Subcutaneous abdominal adipose tissue (tissue), 5 donors: ENCODE results near the gene FLRT1.
"Not testable (repeated sequence)": the region's sequence is repeated elsewhere in the genome, so short reads cannot be mapped to it uniquely, and the experiment has no call there.

ENCODE experiments used
- H3K27ac ChIP-seq: one replicate; pipeline ENCODE4 v1.7.0; 2013; ENCODE audit warnings: low read depth, mild to moderate bottlenecking, inconsistent platforms, low read length, moderate library complexity
- H3K27me3 ChIP-seq, 5 donors: one replicate each; pipeline ENCODE4 v1.7.0; 2013; ENCODE audit warnings: low read length in 5 of 5, inconsistent platforms in 1 of 5; ENCODE audit not compliant: control insufficient read depth in 5 of 5, insufficient read depth in 4 of 5
- H3K36me3 ChIP-seq, 5 donors: one replicate each; pipeline ENCODE4 v1.7.0; 2013; ENCODE audit warnings: low read length in 5 of 5; ENCODE audit not compliant: control insufficient read depth in 5 of 5, insufficient read depth in 5 of 5
- H3K4me1 ChIP-seq, 5 donors: one replicate each; pipeline ENCODE4 v1.7.0; 2013; ENCODE audit warnings: low read length in 5 of 5, mild to moderate bottlenecking in 3 of 5, moderate library complexity in 1 of 5; ENCODE audit not compliant: control insufficient read depth in 5 of 5, insufficient read depth in 5 of 5
- H3K4me3 ChIP-seq, 5 donors: one replicate each; pipeline ENCODE4 v1.7.0; 2013; ENCODE audit warnings: low read length in 5 of 5, low read depth in 1 of 5
- H3K9ac ChIP-seq, 5 donors: one replicate each; pipeline ENCODE4 v1.7.0; 2013; ENCODE audit warnings: low read length in 5 of 5, mild to moderate bottlenecking in 4 of 5, moderate library complexity in 3 of 5
- H3K9me3 ChIP-seq, 5 donors: one replicate each; pipeline ENCODE4 v1.7.0; 2013; ENCODE audit warnings: low read length in 5 of 5; ENCODE audit not compliant: control insufficient read depth in 5 of 5
- donor health status: healthy.
- donor health status: healthy.
- donor health status: healthy.
- donor health status: healthy.
- donor health status: healthy.

The FLRT1 gene

DNA sequence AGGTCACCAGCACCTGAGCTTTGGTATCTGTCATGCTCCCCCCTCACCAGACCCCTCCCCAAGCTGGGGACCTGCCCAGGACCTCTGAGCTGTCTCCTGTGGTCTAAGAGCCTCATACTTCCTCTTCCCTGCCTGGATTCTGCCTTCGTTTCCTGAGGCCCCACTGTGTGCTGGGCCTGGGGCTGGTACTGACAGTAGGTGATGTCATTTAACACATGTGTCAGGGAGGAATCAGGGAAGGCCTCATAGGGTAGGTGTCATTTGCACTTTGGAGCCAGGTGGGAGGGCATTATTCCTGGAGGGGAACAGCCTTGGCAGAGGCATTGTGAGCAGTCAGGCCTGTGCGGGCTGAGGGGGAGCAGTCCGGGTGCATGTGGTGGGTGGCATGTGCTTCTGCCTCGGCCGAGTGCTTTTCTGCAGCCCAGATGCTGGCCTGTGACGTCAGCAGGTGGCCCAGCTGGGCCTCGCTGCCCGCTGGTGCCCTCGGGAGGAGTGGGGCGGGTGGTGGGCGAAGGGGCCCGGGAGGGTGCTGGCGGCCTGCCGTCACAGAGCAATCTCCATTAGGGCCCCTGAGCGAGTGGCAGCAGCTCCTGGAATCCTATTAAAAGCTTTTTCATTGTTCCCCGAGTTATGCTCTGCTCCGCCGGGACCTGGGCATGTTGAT, 9.1 kb downstream of the FLRT1 start:
- peaks cover 0 to 8% (median 7%) of the 10 kb centered on the region in 5 donors for H3K4me1 ChIP-seq

DNA sequence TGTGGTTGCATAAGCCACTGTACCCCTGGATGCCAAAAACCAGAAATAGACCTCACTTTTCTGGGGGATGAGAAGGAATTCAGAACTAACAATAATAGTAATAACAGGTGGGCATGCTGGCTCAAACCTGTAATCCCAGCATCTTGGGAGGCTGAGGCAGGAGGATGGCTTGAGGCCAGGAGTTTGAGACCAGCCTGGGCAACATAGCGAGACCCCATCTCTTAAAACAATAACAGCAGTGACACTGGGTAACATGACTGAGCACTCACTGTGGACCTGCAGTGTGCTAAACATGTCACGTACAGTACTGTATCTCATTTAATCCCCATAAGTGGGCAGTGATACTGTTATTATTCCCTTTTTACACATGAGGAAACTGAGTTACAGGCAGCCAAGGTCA, 10.0 kb downstream of the FLRT1 start:
- Histone ChIP-seq H3K4me1 (peaks cover 0 to 8% (median 7%) of the 10 kb centered on the region in 5 donors), H3K9ac (no peak overlapping the region), H3K36me3 (no peaks in the 10 kb centered on the region), H3K9me3 (no peaks in the 10 kb centered on the region), H3K27me3 (peaks cover 0 to 2% (median 0%) of the 10 kb centered on the region in 5 donors), H3K4me3 (no peak overlapping the region), H3K27ac (no peak overlapping the region)

More for the DNA sequence above, 9.1 kb downstream of the FLRT1 start:
- Histone ChIP-seq H3K4me3 (no peak overlapping the region), H3K27me3 (peaks cover 0 to 2% (median 0%) of the 10 kb centered on the region in 5 donors), H3K9ac (no peak overlapping the region), H3K27ac (no peak overlapping the region), H3K9me3 (no peaks in the 10 kb centered on the region), H3K36me3 (no peaks in the 10 kb centered on the region)

DNA sequence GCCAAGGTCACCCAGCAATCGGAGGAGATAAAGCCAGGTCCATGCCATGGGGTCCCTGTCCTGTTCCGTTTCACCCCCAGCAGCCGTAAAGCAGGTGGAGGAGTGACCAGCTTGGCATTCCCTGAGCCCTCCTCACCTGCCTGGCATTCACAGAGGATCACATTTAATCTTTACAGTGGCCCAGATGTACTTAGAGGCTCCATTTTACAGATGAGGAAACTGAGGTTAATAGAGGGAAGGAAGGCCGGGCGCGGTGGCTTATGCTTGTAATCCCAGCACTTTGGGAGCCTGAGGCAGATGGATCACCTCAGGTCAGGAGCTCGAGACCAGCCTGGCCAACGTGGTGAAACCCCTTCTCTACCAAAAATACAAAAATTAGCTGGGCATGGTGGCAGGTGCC, 11.6 kb downstream of the FLRT1 start:
- not testable (repeated sequence) for H3K27me3 ChIP-seq, H3K4me3 ChIP-seq, H3K9me3 ChIP-seq, H3K4me1 ChIP-seq, H3K27ac ChIP-seq, H3K36me3 ChIP-seq, H3K9ac ChIP-seq

DNA sequence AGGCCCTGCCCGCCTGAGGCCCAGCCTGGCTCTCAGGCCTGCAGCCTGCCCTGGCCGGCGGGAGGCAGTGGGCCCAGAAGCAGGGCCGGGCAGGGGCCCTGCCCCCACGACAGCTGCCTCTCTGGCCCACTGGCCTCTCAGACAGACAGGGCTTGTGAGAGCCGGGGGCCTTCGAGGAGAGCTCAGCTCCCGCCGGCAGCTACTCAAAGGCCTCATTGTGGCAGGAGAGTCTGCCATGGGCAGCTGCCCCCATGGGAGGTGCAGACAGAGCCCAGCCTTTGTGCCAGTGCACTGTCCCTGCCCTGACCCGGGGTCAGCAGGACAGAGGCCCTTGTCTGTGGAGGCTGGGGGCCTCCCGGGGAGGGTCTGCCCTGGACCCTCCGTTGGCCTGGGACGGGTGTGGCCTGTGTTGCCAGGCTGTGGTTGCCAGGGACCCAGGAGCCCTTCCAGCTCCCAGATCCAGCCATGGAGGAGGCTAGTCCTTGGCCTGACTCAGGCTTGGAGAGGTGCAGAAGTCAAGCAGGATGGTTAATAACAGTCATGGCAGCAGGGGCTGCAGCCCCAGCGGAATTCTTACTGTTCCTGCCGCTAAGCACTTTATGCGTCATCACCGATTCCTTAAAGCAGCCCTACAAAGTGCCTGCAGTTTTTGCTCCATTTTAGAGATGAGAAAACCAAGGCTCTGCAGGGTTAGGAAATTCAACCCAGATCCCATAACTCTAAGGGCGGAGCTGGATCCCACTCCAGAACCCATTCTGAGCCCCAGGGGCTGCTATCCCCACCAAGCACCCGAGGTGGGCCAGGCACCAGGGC, 12.5 kb downstream of the FLRT1 start:
- no peaks in the 10 kb centered on the region for H3K36me3 ChIP-seq
- no peak overlapping the region for H3K27ac ChIP-seq
- H3K9ac ChIP-seq: peak overlapping the region in 2 of 5 donors; percentile 40 to 53
- no peaks in the 10 kb centered on the region for H3K27me3 ChIP-seq
- H3K4me1 ChIP-seq: peaks cover 0 to 8% (median 7%) of the 10 kb centered on the region in 5 donors
- no peak overlapping the region for H3K4me3 ChIP-seq
- no peaks in the 10 kb centered on the region for H3K9me3 ChIP-seq

DNA sequence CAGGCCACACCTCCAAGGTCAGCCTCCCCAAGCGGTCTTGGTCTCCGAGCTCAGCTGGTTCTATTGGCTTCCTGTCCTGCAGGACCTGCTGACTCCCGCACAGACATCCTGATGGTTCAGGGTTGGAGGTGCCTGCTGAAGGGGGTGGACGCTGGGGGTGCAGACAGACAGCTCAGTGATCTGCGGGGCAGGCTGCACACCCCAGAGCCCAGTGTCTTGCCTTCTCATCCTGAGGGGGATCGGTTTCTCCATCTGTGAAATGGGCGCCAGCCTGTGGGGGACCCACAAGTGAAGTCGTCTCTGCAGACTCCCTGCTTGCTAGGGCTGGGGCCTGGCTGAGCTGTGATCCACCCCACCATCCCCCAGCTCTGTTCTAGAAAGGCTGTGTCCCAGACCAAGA, 13.8 kb downstream of the FLRT1 start:
- no peak overlapping the region for H3K27ac ChIP-seq

DNA sequence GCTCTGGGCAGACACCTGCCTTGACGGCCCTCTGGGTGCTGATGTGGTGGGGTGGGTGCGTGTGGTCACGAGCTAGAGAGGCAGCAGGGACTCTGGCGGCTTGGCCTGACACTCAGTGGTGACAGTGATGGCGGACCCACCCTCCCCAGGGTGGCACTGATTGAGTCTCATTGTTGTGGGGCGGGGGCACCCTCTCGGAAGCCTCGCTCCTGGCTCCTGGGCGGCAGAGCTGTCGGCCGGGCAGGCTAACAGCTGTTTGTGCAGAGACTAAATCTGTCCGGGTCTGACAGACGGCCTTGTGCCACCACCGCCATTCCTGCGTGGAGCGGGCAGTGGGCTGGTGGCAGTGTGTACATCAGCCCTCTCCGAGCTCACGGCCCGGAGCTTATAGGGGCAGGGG, 15.6 kb downstream of the FLRT1 start:
- no peak overlapping the region for H3K9ac ChIP-seq
- peaks cover 0 to 8% (median 7%) of the 10 kb centered on the region in 5 donors for H3K4me1 ChIP-seq
- H3K27ac ChIP-seq: no peak overlapping the region

More for the DNA sequence above, 13.8 kb downstream of the FLRT1 start:
- no peaks in the 10 kb centered on the region for H3K36me3 ChIP-seq
- H3K27me3 ChIP-seq: no peaks in the 10 kb centered on the region
- no peak overlapping the region for H3K9ac ChIP-seq
- no peaks in the 10 kb centered on the region for H3K9me3 ChIP-seq
- H3K4me3 ChIP-seq: no peak overlapping the region
- peaks cover 0 to 8% (median 7%) of the 10 kb centered on the region in 5 donors for H3K4me1 ChIP-seq

DNA sequence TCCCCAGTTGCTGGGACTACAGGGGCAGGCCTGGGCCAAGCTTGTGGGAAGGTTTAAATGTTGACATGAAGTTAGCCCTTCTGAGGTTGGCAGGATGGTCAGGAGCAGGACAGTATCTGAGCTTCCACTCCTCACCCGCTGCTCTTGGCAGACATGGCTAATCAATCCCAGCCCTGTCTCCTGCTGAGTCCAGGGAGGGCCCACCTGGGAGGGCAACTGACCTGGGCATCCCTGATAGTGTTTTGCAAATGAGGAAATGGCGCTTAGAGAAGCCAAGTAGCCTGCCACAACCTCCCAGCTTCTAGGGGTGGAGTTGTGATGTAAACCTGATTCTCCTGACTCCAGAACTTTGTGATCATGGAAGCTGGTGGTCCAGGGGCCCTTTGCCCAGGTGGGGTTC, 16.7 kb downstream of the FLRT1 start:
- Histone ChIP-seq H3K4me1 (peaks cover 0 to 8% (median 7%) of the 10 kb centered on the region in 5 donors), H3K9ac (no peak overlapping the region), H3K27me3 (no peaks in the 10 kb centered on the region), H3K4me3 (no peak overlapping the region), H3K27ac (no peak overlapping the region), H3K9me3 (no peaks in the 10 kb centered on the region), H3K36me3 (no peaks in the 10 kb centered on the region)

More for the DNA sequence above, 15.6 kb downstream of the FLRT1 start:
- Histone ChIP-seq H3K27me3 (no peaks in the 10 kb centered on the region), H3K4me3 (no peak overlapping the region), H3K36me3 (no peaks in the 10 kb centered on the region), H3K9me3 (no peaks in the 10 kb centered on the region)

DNA sequence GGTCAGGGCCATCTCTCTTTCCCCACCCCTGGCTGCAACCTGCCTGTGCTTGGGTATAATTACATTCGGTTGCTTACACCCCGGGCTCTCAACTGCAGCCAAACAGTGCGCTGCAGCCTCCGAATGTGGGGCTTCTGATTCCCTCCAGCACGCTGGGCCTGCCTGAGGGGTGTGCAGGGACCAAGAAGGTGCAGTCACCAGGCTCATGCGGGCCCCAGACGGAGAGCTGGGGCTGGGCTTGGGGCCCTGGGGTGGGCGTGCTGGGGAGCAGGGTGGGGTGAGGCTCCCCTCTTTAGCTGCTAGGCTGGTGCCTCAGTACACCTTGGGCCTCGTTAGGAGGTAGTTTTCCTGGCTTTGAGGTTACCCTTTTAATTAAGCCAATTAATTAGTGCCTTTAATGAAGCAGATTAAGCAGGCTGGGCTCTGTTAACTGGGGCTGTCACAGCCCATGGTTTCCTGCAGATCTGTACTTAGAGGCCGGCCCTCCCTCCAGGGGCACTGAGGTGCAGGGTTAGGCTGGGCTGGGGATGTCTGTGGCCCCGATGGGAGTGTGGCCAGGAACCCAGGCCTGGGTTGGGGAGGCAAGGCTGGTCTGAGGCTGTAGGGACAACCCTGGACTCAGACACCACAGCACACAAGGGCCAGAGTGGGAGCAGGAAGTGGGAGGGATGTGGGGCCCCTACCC, 17.3 kb downstream of the FLRT1 start:
- Histone ChIP-seq H3K9me3 (no peaks in the 10 kb centered on the region), H3K27me3 (no peaks in the 10 kb centered on the region), H3K4me3 (no peak overlapping the region), H3K4me1 (peaks cover 0 to 4% (median 3%) of the 10 kb centered on the region in 5 donors), H3K9ac (no peak overlapping the region), H3K36me3 (no peaks in the 10 kb centered on the region), H3K27ac (no peak overlapping the region)

DNA sequence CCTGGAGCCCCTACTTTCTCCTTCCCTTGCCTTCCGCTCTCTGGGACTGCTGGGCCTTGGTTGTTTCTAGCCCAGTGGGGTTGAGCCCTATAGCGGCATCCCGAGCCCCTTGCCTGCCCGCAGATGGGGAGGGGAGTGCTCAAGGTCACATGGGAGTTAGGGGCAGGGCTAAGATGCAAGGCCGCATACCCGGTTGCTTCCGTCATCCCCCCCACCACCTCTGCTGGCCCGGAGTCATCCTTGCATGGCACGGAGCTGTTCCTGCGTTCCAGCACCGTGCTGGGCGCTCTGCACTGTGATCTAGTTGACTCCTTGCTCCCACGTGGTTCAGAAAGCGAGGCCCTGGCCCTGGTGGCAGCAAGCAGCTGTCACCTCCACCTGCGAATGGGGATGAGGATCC, 18.0 kb downstream of the FLRT1 start:
- no peak overlapping the region for H3K4me3 ChIP-seq
- no peaks in the 10 kb centered on the region for H3K4me1 ChIP-seq
- H3K9me3 ChIP-seq: no peaks in the 10 kb centered on the region
- no peak overlapping the region for H3K27ac ChIP-seq
- H3K9ac ChIP-seq: no peak overlapping the region
- H3K36me3 ChIP-seq: no peaks in the 10 kb centered on the region
- H3K27me3 ChIP-seq: no peaks in the 10 kb centered on the region

DNA sequence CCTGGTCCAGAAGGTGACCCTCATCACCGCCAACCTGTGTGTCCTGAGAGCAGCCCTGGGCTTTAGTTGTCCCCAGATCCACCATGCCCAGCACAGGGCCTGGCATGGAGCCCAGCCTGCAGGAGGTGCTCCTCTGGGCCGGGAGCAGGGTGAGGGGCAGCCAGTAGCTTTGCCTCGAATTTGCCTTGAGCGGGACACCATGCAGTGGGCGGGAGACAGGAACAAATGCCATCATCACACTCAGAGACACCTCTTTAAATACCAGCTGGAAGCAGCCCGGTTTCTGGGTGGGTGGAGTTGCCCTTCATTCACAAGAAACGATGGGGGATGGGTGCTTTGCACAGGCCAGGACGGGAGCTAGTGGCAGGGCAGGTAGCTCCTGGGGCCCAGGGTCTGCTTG, 19.3 kb downstream of the FLRT1 start:
- Histone ChIP-seq H3K4me3 (no peak overlapping the region), H3K36me3 (no peaks in the 10 kb centered on the region), H3K27me3 (no peaks in the 10 kb centered on the region), H3K9me3 (no peaks in the 10 kb centered on the region), H3K9ac (no peak overlapping the region), H3K27ac (no peak overlapping the region), H3K4me1 (no peaks in the 10 kb centered on the region)
